Astrocyte (in vitro differentiated cells and primary cell): ENCODE results near the gene TRPV5. TPM values are rescaled to one million over a fixed set of nuclear protein-coding genes. Genes with fewer than 3 reads are reported as not detected.

Experiments
- DNase-seq: peaks from one replicate; pipeline ENCODE4 v3.0.0-alpha.2; 2010; ENCODE audit warnings: low read depth
- FAIRE-seq: peaks from 2 replicates; lab custom pipeline; 2011; peaks lifted over from hg19 to GRCh38; lab: Jason Lieb, UNC
- H2AFZ ChIP-seq: 2 replicates; pipeline ENCODE4 v1.6.0; 2012; ENCODE audit warnings: low read depth, low read length, inconsistent platforms
- H3K27ac ChIP-seq: 2 replicates; pipeline ENCODE4 v1.5.1; 2011; ENCODE audit warnings: low read depth, low read length, inconsistent platforms
- H3K27me3 ChIP-seq: 2 replicates; pipeline ENCODE4 v1.6.0; 2011; ENCODE audit warnings: low read length, inconsistent platforms; ENCODE audit not compliant: insufficient read depth
- H3K36me3 ChIP-seq: 2 replicates; pipeline ENCODE4 v1.5.1; 2011; ENCODE audit warnings: low read length, inconsistent platforms; ENCODE audit not compliant: insufficient read depth
- H3K4me1 ChIP-seq: 2 replicates; pipeline ENCODE4 v1.5.1; 2011; ENCODE audit warnings: low read length, inconsistent platforms; ENCODE audit not compliant: insufficient read depth
- H3K4me2 ChIP-seq: 2 replicates; pipeline ENCODE4 v1.6.0; 2012; ENCODE audit warnings: low read length, inconsistent platforms
- H3K4me3 ChIP-seq: 2 replicates; pipeline ENCODE4 v1.5.1; 2011; ENCODE audit warnings: low read depth, mild to moderate bottlenecking, low read length, inconsistent platforms; ENCODE audit not compliant: insufficient read depth
- H3K79me2 ChIP-seq: 2 replicates; pipeline ENCODE4 v1.6.0; 2012; ENCODE audit warnings: mild to moderate bottlenecking, low read length, inconsistent platforms; ENCODE audit not compliant: insufficient read depth
- H3K9ac ChIP-seq: 2 replicates; pipeline ENCODE4 v1.6.0; 2012; ENCODE audit warnings: mild to moderate bottlenecking, low read length, inconsistent platforms
- H3K9me3 ChIP-seq: 2 replicates; pipeline ENCODE4 v1.5.1; 2012; ENCODE audit warnings: low read depth, mild to moderate bottlenecking, low read length, inconsistent platforms; ENCODE audit not compliant: insufficient read depth
- H4K20me1 ChIP-seq: 2 replicates; pipeline ENCODE4 v1.6.0; 2012; ENCODE audit warnings: low read length, inconsistent platforms; ENCODE audit not compliant: insufficient read depth
- H3K27ac Mint-ChIP-seq: one replicate; pipeline ENCODE4 v1.8.0; 2021; ENCODE audit warnings: mild to moderate bottlenecking, mixed read lengths; ENCODE audit not compliant: unreplicated experiment
- H3K27me3 Mint-ChIP-seq: one replicate; pipeline ENCODE4 v1.8.0; 2021; ENCODE audit warnings: low read depth, mixed read lengths; ENCODE audit not compliant: unreplicated experiment
- H3K36me3 Mint-ChIP-seq: one replicate; pipeline ENCODE4 v1.8.0; 2021; ENCODE audit warnings: low read depth, mixed read lengths; ENCODE audit not compliant: unreplicated experiment
- H3K4me1 Mint-ChIP-seq: one replicate; pipeline ENCODE4 v1.8.0; 2021; ENCODE audit warnings: low read depth, mixed read lengths; ENCODE audit not compliant: unreplicated experiment
- H3K4me3 Mint-ChIP-seq: one replicate; pipeline ENCODE4 v1.8.0; 2021; ENCODE audit warnings: mild to moderate bottlenecking, moderate library complexity, mixed read lengths; ENCODE audit not compliant: unreplicated experiment
- H3K9me3 Mint-ChIP-seq: one replicate; pipeline ENCODE4 v1.8.0; 2021; ENCODE audit warnings: mild to moderate bottlenecking, mixed read lengths; ENCODE audit not compliant: unreplicated experiment
- EZH2 ChIP-seq: IDR thresholded peaks from 2 replicates; pipeline ENCODE4 v1.6.1; 2012; ENCODE audit warnings: mild to moderate bottlenecking, low read length, inconsistent platforms; ENCODE audit not compliant: insufficient read depth
- total RNA-seq: library from RNA; stranded (reverse); gene quantifications from 2 replicates; pipeline ENCODE4 v1.2.1, GENCODE V29; 2021
- TF ChIP-seq, protein P1 (sequence below): IDR thresholded peaks from 2 replicates; pipeline ENCODE4 v1.5.1; 2011; ENCODE audit warnings: low read depth, mild to moderate bottlenecking, inconsistent platforms, low read length, moderate library complexity; ENCODE audit not compliant: insufficient read depth

The TRPV5 gene
- total RNA-seq, 1 donor from 2014 or later = not detected

DNA sequence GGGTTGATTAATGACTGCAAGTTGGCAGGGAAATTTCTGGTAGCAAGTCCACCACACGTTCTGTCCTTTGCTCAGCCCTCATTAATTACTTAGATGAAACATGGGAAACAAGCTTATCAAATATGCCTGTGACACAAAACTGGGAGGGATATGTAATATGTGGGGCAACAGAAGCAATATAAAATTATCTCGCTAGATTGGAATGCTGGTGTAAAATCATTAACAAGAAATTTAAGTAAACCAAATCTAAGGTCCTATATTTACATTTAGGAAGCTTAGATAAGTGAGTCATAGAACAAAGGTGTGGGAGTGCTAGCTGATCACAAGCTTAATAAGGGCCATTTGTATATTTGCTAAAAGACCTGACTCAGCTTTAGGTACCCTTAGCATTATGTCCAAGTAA lies 23.5 kb downstream of the TRPV5 start:
- no peak overlapping the region for H2AFZ ChIP-seq
- no peaks in the 10 kb centered on the region for H3K27me3 ChIP-seq
- no peaks in the 10 kb centered on the region for H3K9me3 ChIP-seq
- Mint-ChIP-seq H3K36me3 (no peaks in the 10 kb centered on the region), H3K4me3 (no peak overlapping the region), H3K27me3 (peaks cover 10% of the 10 kb centered on the region), H3K9me3 (no peaks in the 10 kb centered on the region), H3K4me1 (peaks cover 1% of the 10 kb centered on the region), H3K27ac (no peak overlapping the region)
- TF ChIP-seq, protein P1, sequence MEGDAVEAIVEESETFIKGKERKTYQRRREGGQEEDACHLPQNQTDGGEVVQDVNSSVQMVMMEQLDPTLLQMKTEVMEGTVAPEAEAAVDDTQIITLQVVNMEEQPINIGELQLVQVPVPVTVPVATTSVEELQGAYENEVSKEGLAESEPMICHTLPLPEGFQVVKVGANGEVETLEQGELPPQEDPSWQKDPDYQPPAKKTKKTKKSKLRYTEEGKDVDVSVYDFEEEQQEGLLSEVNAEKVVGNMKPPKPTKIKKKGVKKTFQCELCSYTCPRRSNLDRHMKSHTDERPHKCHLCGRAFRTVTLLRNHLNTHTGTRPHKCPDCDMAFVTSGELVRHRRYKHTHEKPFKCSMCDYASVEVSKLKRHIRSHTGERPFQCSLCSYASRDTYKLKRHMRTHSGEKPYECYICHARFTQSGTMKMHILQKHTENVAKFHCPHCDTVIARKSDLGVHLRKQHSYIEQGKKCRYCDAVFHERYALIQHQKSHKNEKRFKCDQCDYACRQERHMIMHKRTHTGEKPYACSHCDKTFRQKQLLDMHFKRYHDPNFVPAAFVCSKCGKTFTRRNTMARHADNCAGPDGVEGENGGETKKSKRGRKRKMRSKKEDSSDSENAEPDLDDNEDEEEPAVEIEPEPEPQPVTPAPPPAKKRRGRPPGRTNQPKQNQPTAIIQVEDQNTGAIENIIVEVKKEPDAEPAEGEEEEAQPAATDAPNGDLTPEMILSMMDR = no peak
- no peak for TF ChIP-seq EZH2
- H4K20me1 ChIP-seq = no peaks in the 10 kb centered on the region
- no peaks in the 10 kb centered on the region for H3K4me1 ChIP-seq
- no peak overlapping the region for H3K4me3 ChIP-seq
- no peak overlapping the region for H3K27ac ChIP-seq
- no peak overlapping the region for H3K9ac ChIP-seq
- no peaks in the 10 kb centered on the region for H3K36me3 ChIP-seq
- H3K79me2 ChIP-seq = no peaks in the 10 kb centered on the region
- DNase-seq (peak; percentile 17), FAIRE-seq (no peak)
- H3K4me2 ChIP-seq = peak overlapping the region; percentile 11

DNA sequence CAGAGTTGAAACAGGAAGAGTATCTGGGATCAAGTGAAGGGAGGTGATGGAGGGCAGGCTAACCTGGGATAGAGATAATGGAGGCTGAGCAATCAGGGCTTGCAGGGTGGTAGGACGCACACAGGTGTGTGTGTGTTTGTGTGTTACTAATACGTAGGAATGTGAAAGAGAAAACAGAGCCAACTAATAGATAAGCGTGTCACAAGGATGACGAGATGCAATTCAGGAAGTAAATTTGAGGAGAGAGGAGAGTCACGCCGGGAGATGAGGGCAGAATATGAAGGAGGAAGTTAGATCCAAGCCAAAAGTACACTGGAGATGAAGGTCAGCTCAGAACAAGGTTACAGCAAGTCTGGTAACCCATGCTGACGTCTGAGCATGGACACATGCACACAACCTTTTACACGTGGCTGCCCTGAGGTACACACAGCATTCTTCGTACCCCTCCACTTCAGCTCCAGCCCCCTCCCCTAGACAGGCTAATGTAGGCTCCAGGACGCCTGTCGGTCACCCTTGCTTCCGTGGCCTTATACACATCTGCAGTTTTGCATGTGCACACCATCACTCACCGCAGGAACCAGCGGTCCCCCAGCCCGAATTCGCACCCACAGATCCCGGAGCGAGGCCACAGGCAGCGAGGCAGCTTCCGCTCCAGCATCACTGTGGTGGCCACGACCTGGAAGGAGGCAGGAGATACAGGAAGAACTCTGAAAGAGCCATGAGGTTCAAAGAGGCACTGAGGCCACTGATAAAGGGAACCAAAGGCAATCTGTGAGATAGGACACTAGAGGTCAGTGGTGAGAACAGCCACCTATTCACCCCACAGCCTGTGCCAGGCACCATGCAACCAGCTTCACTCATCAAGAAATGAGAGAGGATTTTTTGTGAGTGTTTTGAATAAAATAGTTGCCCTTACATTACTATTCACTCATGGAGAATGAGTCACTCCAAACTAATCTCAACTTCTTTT lies 24.3 kb downstream of the TRPV5 start:
- H2AFZ ChIP-seq = no peak overlapping the region
- DNase-seq (no peak), FAIRE-seq (no peak)
- no peaks in the 10 kb centered on the region for H4K20me1 ChIP-seq
- H3K79me2 ChIP-seq = no peaks in the 10 kb centered on the region
- H3K4me3 ChIP-seq = no peak overlapping the region
- H3K9me3 Mint-ChIP-seq = no peaks in the 10 kb centered on the region
- H3K9me3 ChIP-seq = peaks cover 4% of the 10 kb centered on the region
- H3K4me1 Mint-ChIP-seq = peaks cover 1% of the 10 kb centered on the region
- H3K4me3 Mint-ChIP-seq = no peak overlapping the region
- no peaks in the 10 kb centered on the region for H3K4me1 ChIP-seq
- no peak overlapping the region for H3K27ac Mint-ChIP-seq
- H3K36me3 Mint-ChIP-seq = no peaks in the 10 kb centered on the region
- no peaks in the 10 kb centered on the region for H3K27me3 ChIP-seq
- no peak overlapping the region for H3K9ac ChIP-seq
- no peak for TF ChIP-seq EZH2
- TF ChIP-seq, protein P1 = no peak
- H3K27ac ChIP-seq = no peak overlapping the region
- peaks cover 10% of the 10 kb centered on the region for H3K27me3 Mint-ChIP-seq
- no peaks in the 10 kb centered on the region for H3K36me3 ChIP-seq
- no peak overlapping the region for H3K4me2 ChIP-seq

GRCh38 chr7:142908290-142908689 lies 25.3 kb downstream of the TRPV5 start:
- no peak overlapping the region for H3K27ac ChIP-seq
- DNase-seq (no peak), FAIRE-seq (no peak)
- no peak overlapping the region for H3K4me3 ChIP-seq
- Mint-ChIP-seq H3K27ac (no peak overlapping the region), H3K4me3 (no peak overlapping the region), H3K27me3 (peaks cover 10% of the 10 kb centered on the region), H3K4me1 (no peaks in the 10 kb centered on the region), H3K36me3 (no peaks in the 10 kb centered on the region), H3K9me3 (no peaks in the 10 kb centered on the region)
- no peaks in the 10 kb centered on the region for H3K27me3 ChIP-seq
- H3K9me3 ChIP-seq = peaks cover 4% of the 10 kb centered on the region
- no peak overlapping the region for H2AFZ ChIP-seq
- H3K36me3 ChIP-seq = no peaks in the 10 kb centered on the region
- H3K9ac ChIP-seq = no peak overlapping the region
- TF ChIP-seq, protein P1 = no peak
- no peak for TF ChIP-seq EZH2
- H4K20me1 ChIP-seq = no peaks in the 10 kb centered on the region
- H3K4me1 ChIP-seq = no peaks in the 10 kb centered on the region
- H3K4me2 ChIP-seq = no peak overlapping the region
- H3K79me2 ChIP-seq = no peaks in the 10 kb centered on the region
